GM12874 (cell line): ENCODE results near the gene SPTBN1.

ENCODE experiments used
- TF ChIP-seq, protein P1 (sequence below): IDR thresholded peaks from 2 replicates; pipeline ENCODE4 v1.5.1; 2011; ENCODE audit warnings: low read depth, mild to moderate bottlenecking, control low read depth, low read length, moderate library complexity; ENCODE audit not compliant: insufficient read depth

Gene SPTBN1

GRCh38 chr2:54642677-54643430 lies 186.7 kb downstream of the SPTBN1 start:
- TF ChIP-seq, protein P1, sequence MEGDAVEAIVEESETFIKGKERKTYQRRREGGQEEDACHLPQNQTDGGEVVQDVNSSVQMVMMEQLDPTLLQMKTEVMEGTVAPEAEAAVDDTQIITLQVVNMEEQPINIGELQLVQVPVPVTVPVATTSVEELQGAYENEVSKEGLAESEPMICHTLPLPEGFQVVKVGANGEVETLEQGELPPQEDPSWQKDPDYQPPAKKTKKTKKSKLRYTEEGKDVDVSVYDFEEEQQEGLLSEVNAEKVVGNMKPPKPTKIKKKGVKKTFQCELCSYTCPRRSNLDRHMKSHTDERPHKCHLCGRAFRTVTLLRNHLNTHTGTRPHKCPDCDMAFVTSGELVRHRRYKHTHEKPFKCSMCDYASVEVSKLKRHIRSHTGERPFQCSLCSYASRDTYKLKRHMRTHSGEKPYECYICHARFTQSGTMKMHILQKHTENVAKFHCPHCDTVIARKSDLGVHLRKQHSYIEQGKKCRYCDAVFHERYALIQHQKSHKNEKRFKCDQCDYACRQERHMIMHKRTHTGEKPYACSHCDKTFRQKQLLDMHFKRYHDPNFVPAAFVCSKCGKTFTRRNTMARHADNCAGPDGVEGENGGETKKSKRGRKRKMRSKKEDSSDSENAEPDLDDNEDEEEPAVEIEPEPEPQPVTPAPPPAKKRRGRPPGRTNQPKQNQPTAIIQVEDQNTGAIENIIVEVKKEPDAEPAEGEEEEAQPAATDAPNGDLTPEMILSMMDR: no peak

- TF ChIP-seq, protein P1: no peak
Observed at GRCh38 chr2:54644236-54644635, 188.1 kb downstream of the SPTBN1 start.

- TF ChIP-seq, protein P1: no peak
Observed at GRCh38 chr2:54646170-54646927, 190.2 kb downstream of the SPTBN1 start.

GRCh38 chr2:54648256-54648655 lies 192.1 kb downstream of the SPTBN1 start:
- TF ChIP-seq, protein P1: no peak

DNA sequence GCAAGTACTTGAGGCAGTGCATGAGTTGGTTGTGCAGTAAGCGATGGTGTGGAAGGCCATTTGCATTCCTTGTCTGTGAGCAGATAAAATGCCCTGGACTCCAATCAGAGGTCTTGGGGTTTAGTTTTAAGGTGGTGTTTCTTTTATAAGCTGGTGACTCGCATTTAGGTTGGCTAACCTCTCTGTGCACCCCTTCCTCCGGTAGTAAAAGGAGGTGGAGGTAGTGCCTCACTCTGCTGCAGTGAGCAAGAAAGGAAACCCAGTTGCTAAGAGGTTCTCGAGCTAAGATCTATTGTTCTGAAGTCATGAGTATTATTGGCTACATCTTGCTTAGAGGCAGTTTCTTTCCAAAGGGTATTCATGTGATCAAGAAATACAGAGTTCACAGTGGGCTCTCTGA lies 193.1 kb downstream of the SPTBN1 start:
- TF ChIP-seq, protein P1: no peak

- TF ChIP-seq, protein P1: no peak
Observed at GRCh38 chr2:54649633-54650032, 193.5 kb downstream of the SPTBN1 start.

DNA sequence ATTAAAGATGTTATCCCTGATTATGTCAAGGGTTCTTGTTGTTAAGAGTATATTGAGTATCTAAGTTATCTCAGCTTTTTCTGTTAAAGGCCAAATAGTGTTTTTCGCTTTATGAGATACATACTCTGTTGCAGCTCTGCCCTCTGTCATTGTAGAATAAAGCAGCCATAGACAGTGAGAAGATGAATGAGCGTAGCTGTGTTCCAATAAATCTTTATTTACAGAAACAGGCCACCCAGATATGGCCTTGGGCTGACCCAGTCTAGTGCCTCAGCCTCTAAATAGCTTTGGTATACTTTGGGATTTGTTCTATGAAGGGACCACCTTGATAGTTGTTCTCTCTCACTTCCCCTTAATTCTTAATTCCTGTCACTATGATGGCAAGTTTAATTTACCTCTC lies 194.5 kb downstream of the SPTBN1 start:
- TF ChIP-seq, protein P1: no peak
